ENCODE data around the gene EMX2. TPM values are rescaled to one million over a fixed set of nuclear protein-coding genes. Genes with fewer than 3 reads are reported as not detected.
"Not testable (repeated sequence)": the region's sequence is repeated elsewhere in the genome, so short reads cannot be mapped to it uniquely, and the experiment has no call there.

The EMX2 gene
- total RNA-seq, 1 experiment from 2014 or later = not detected

GRCh38 chr10:117503244-117504205, 39.0 kb upstream of the EMX2 start:
- no peaks in the 10 kb centered on the region for H3K9me3 ChIP-seq (ENCODE audit: low read length)
- no peak for DNase-seq
- H4K20me1 ChIP-seq (ENCODE audit: insufficient read depth, low read depth, low read length) = no peaks in the 10 kb centered on the region
- no peak overlapping the region for H3K4me3 ChIP-seq (ENCODE audit: low read length)
- H2AFZ ChIP-seq (ENCODE audit: low read length) = no peak overlapping the region
- H3K4me1 ChIP-seq (ENCODE audit: low read length) = no peaks in the 10 kb centered on the region
- no peaks in the 10 kb centered on the region for H3K36me3 ChIP-seq (ENCODE audit: insufficient read depth, low read length)
- H3K4me2 ChIP-seq (ENCODE audit: low read depth, low read length, poor library complexity, severe bottlenecking) = no peak overlapping the region
- no peaks in the 10 kb centered on the region for H3K9me2 ChIP-seq (replicated peaks; ENCODE audit: insufficient read depth, low read length)
- no peak overlapping the region for H3K27ac ChIP-seq (ENCODE audit: low read length)
- no peak overlapping the region for H3K9ac ChIP-seq (ENCODE audit: low read length)
- no peaks in the 10 kb centered on the region for H3K79me2 ChIP-seq (ENCODE audit: low read length)
- H3K27me3 ChIP-seq (ENCODE audit: low read length) = no peaks in the 10 kb centered on the region

GRCh38 chr10:117504562-117504961, 38.0 kb upstream of the EMX2 start:
- no peak for DNase-seq
- Histone ChIP-seq H2AFZ (ENCODE audit: low read length) (no peak overlapping the region), H3K9me2 (replicated peaks; ENCODE audit: insufficient read depth, low read length) (no peaks in the 10 kb centered on the region), H3K9ac (ENCODE audit: low read length) (no peak overlapping the region), H3K4me3 (ENCODE audit: low read length) (no peak overlapping the region), H3K27me3 (ENCODE audit: low read length) (no peaks in the 10 kb centered on the region), H3K4me1 (ENCODE audit: low read length) (no peaks in the 10 kb centered on the region), H4K20me1 (ENCODE audit: insufficient read depth, low read depth, low read length) (no peaks in the 10 kb centered on the region), H3K4me2 (ENCODE audit: low read depth, low read length, poor library complexity, severe bottlenecking) (no peak overlapping the region), H3K79me2 (ENCODE audit: low read length) (no peaks in the 10 kb centered on the region), H3K9me3 (ENCODE audit: low read length) (no peaks in the 10 kb centered on the region), H3K36me3 (ENCODE audit: insufficient read depth, low read length) (no peaks in the 10 kb centered on the region), H3K27ac (ENCODE audit: low read length) (no peak overlapping the region)

- H3K36me3 ChIP-seq (ENCODE audit: insufficient read depth, low read length); H3K9ac ChIP-seq (ENCODE audit: low read length); H4K20me1 ChIP-seq (ENCODE audit: insufficient read depth, low read depth, low read length); H3K4me2 ChIP-seq (ENCODE audit: low read depth, low read length, poor library complexity, severe bottlenecking); H3K79me2 ChIP-seq (ENCODE audit: low read length); H3K4me1 ChIP-seq (ENCODE audit: low read length); DNase-seq; H3K27ac ChIP-seq (ENCODE audit: low read length); H3K27me3 ChIP-seq (ENCODE audit: low read length); H3K9me2 ChIP-seq (replicated peaks; ENCODE audit: insufficient read depth, low read length); H3K9me3 ChIP-seq (ENCODE audit: low read length); H2AFZ ChIP-seq (ENCODE audit: low read length); H3K4me3 ChIP-seq (ENCODE audit: low read length): not testable (repeated sequence)
These were observed 35.5 kb upstream of the EMX2 start for GRCh38 chr10:117507081-117507480.

- Histone ChIP-seq H3K36me3 (ENCODE audit: insufficient read depth, low read length) (no peaks in the 10 kb centered on the region), H4K20me1 (ENCODE audit: insufficient read depth, low read depth, low read length) (no peaks in the 10 kb centered on the region), H3K79me2 (ENCODE audit: low read length) (no peaks in the 10 kb centered on the region), H3K9ac (ENCODE audit: low read length) (no peak overlapping the region), H2AFZ (ENCODE audit: low read length) (no peak overlapping the region), H3K9me3 (ENCODE audit: low read length) (no peaks in the 10 kb centered on the region), H3K27me3 (ENCODE audit: low read length) (no peaks in the 10 kb centered on the region), H3K4me1 (ENCODE audit: low read length) (no peaks in the 10 kb centered on the region), H3K27ac (ENCODE audit: low read length) (no peak overlapping the region), H3K4me3 (ENCODE audit: low read length) (no peak overlapping the region), H3K9me2 (replicated peaks; ENCODE audit: insufficient read depth, low read length) (no peaks in the 10 kb centered on the region), H3K4me2 (ENCODE audit: low read depth, low read length, poor library complexity, severe bottlenecking) (no peak overlapping the region)
- no peak for DNase-seq
These were observed 33.0 kb upstream of the EMX2 start for GRCh38 chr10:117509573-117509972.

- no peak overlapping the region for H3K4me3 ChIP-seq (ENCODE audit: low read length)
- no peaks in the 10 kb centered on the region for H4K20me1 ChIP-seq (ENCODE audit: insufficient read depth, low read depth, low read length)
- DNase-seq = no peak
- H3K9ac ChIP-seq (ENCODE audit: low read length) = no peak overlapping the region
- H3K9me3 ChIP-seq (ENCODE audit: low read length) = no peaks in the 10 kb centered on the region
- H3K27me3 ChIP-seq (ENCODE audit: low read length) = no peaks in the 10 kb centered on the region
- H2AFZ ChIP-seq (ENCODE audit: low read length) = no peak overlapping the region
- no peak overlapping the region for H3K4me2 ChIP-seq (ENCODE audit: low read depth, low read length, poor library complexity, severe bottlenecking)
- H3K4me1 ChIP-seq (ENCODE audit: low read length) = no peaks in the 10 kb centered on the region
- H3K27ac ChIP-seq (ENCODE audit: low read length) = no peak overlapping the region
- H3K9me2 ChIP-seq (replicated peaks; ENCODE audit: insufficient read depth, low read length) = no peaks in the 10 kb centered on the region
- no peaks in the 10 kb centered on the region for H3K36me3 ChIP-seq (ENCODE audit: insufficient read depth, low read length)
- no peaks in the 10 kb centered on the region for H3K79me2 ChIP-seq (ENCODE audit: low read length)
These were observed 30.8 kb upstream of the EMX2 start for GRCh38 chr10:117511601-117512390.

GRCh38 chr10:117514971-117515370, 27.6 kb upstream of the EMX2 start:
- no peak overlapping the region for H3K4me3 ChIP-seq (ENCODE audit: low read length)

GRCh38 chr10:117516681-117517080, 25.9 kb upstream of the EMX2 start:
- DNase-seq = no peak
- Histone ChIP-seq H3K4me1 (ENCODE audit: low read length) (no peaks in the 10 kb centered on the region), H3K4me3 (ENCODE audit: low read length) (no peak overlapping the region), H3K9ac (ENCODE audit: low read length) (no peak overlapping the region), H3K9me2 (replicated peaks; ENCODE audit: insufficient read depth, low read length) (no peaks in the 10 kb centered on the region), H4K20me1 (ENCODE audit: insufficient read depth, low read depth, low read length) (no peaks in the 10 kb centered on the region), H3K79me2 (ENCODE audit: low read length) (no peaks in the 10 kb centered on the region), H3K27ac (ENCODE audit: low read length) (no peak overlapping the region), H3K4me2 (ENCODE audit: low read depth, low read length, poor library complexity, severe bottlenecking) (no peak overlapping the region), H2AFZ (ENCODE audit: low read length) (no peak overlapping the region), H3K36me3 (ENCODE audit: insufficient read depth, low read length) (no peaks in the 10 kb centered on the region), H3K9me3 (ENCODE audit: low read length) (no peaks in the 10 kb centered on the region), H3K27me3 (ENCODE audit: low read length) (0 out of 2 replicates have a peak, but pooled peaks cover 2% of the 10 kb centered on the region)

More at GRCh38 chr10:117514971-117515370, 27.6 kb upstream of the EMX2 start:
- H3K9me2 ChIP-seq (replicated peaks; ENCODE audit: insufficient read depth, low read length) = no peaks in the 10 kb centered on the region
- H3K79me2 ChIP-seq (ENCODE audit: low read length) = no peaks in the 10 kb centered on the region
- H4K20me1 ChIP-seq (ENCODE audit: insufficient read depth, low read depth, low read length) = no peaks in the 10 kb centered on the region
- H3K4me1 ChIP-seq (ENCODE audit: low read length) = no peaks in the 10 kb centered on the region
- no peak overlapping the region for H3K4me2 ChIP-seq (ENCODE audit: low read depth, low read length, poor library complexity, severe bottlenecking)
- no peak for DNase-seq
- no peaks in the 10 kb centered on the region for H3K36me3 ChIP-seq (ENCODE audit: insufficient read depth, low read length)
- H3K9me3 ChIP-seq (ENCODE audit: low read length) = no peaks in the 10 kb centered on the region
- no peak overlapping the region for H3K27ac ChIP-seq (ENCODE audit: low read length)
- H3K27me3 ChIP-seq (ENCODE audit: low read length) = 0 out of 2 replicates have a peak, but pooled peaks cover 2% of the 10 kb centered on the region
- H3K9ac ChIP-seq (ENCODE audit: low read length) = no peak overlapping the region
- no peak overlapping the region for H2AFZ ChIP-seq (ENCODE audit: low read length)

GRCh38 chr10:117518246-117518645, 24.3 kb upstream of the EMX2 start:
- Histone ChIP-seq H3K4me1 (ENCODE audit: low read length) (no peaks in the 10 kb centered on the region), H3K27me3 (ENCODE audit: low read length) (0 out of 2 replicates have a peak, but pooled peaks cover 2% of the 10 kb centered on the region), H3K36me3 (ENCODE audit: insufficient read depth, low read length) (no peaks in the 10 kb centered on the region), H4K20me1 (ENCODE audit: insufficient read depth, low read depth, low read length) (no peaks in the 10 kb centered on the region), H3K79me2 (ENCODE audit: low read length) (no peaks in the 10 kb centered on the region), H3K9me3 (ENCODE audit: low read length) (no peaks in the 10 kb centered on the region), H2AFZ (ENCODE audit: low read length) (no peak overlapping the region), H3K27ac (ENCODE audit: low read length) (no peak overlapping the region), H3K4me3 (ENCODE audit: low read length) (no peak overlapping the region), H3K4me2 (ENCODE audit: low read depth, low read length, poor library complexity, severe bottlenecking) (no peak overlapping the region), H3K9ac (ENCODE audit: low read length) (no peak overlapping the region), H3K9me2 (replicated peaks; ENCODE audit: insufficient read depth, low read length) (no peaks in the 10 kb centered on the region)
- DNase-seq = no peak

Measured in Karpas-422 (cell line).